Loucy (cell line): ENCODE measurements around the gene ELP2.

Source experiments
- H2AFZ ChIP-seq: fragments of 200-600 bp; sonication (generic); 2 replicates; pipeline ENCODE4 v1.6.0; 2016; ENCODE audit warnings: antibody characterized with exemption, mild to moderate bottlenecking, low read length, moderate library complexity
- H3F3A ChIP-seq: fragments of 200-600 bp; 2 replicates; pipeline ENCODE4 v1.6.0; 2016; ENCODE audit warnings: antibody characterized with exemption, low read depth, mild to moderate bottlenecking
- H3K27me3 ChIP-seq: fragments of 200-600 bp; sonication (generic); 2 replicates; pipeline ENCODE4 v1.6.1; 2014; ENCODE audit warnings: low read length, mild to moderate bottlenecking; ENCODE audit not compliant: insufficient read depth, poor library complexity, severe bottlenecking
- H3K36me3 ChIP-seq: fragments of 200-600 bp; sonication (generic); 2 replicates; pipeline ENCODE4 v1.6.1; 2016; ENCODE audit warnings: low read length; ENCODE audit not compliant: insufficient read depth
- H3K4me1 ChIP-seq: fragments of 200-600 bp; sonication (generic); 2 replicates; pipeline ENCODE4 v1.5.1; 2014; ENCODE audit warnings: low read length, mild to moderate bottlenecking; ENCODE audit not compliant: insufficient read depth, poor library complexity, severe bottlenecking
- H3K4me2 ChIP-seq: fragments of 200-600 bp; sonication (generic); 2 replicates; pipeline ENCODE4 v1.6.0; 2014; ENCODE audit warnings: antibody characterized with exemption, low read length, low read depth, mild to moderate bottlenecking; ENCODE audit not compliant: poor library complexity, severe bottlenecking
- H3K4me3 ChIP-seq: fragments of 200-600 bp; sonication (generic); 2 replicates; pipeline ENCODE4 v1.5.1; 2014; ENCODE audit warnings: low read length, mild to moderate bottlenecking, mixed read lengths; ENCODE audit not compliant: poor library complexity, severe bottlenecking
- H3K79me2 ChIP-seq: fragments of 200-600 bp; sonication (generic); 2 replicates; pipeline ENCODE4 v1.6.1; 2014; ENCODE audit warnings: low read length; ENCODE audit not compliant: insufficient read depth
- H3K9ac ChIP-seq: fragments of 200-600 bp; sonication (generic); 2 replicates; pipeline ENCODE4 v1.6.0; 2014; ENCODE audit warnings: mild to moderate bottlenecking, low read depth, low read length, moderate library complexity; ENCODE audit not compliant: poor library complexity, severe bottlenecking
- H3K9me2 ChIP-seq: fragments of 200-600 bp; sonication (generic); replicated peaks from 2 replicates; pipeline ENCODE4 v1.6.1; 2016; ENCODE audit warnings: low read depth, low read length, mixed read lengths
- H3K9me3 ChIP-seq: fragments of 200-600 bp; sonication (generic); 2 replicates; pipeline ENCODE4 v1.6.1; 2014; ENCODE audit warnings: mild to moderate bottlenecking, antibody characterized with exemption, low read length, low read depth; ENCODE audit not compliant: insufficient read depth
- H4K20me1 ChIP-seq: fragments of 200-600 bp; sonication (generic); 2 replicates; pipeline ENCODE4 v1.6.0; 2014; ENCODE audit warnings: antibody characterized with exemption, low read length, mild to moderate bottlenecking; ENCODE audit not compliant: insufficient read depth, poor library complexity, severe bottlenecking
- EZH2phosphoT487 ChIP-seq: fragments of 200-600 bp; IDR thresholded peaks from 2 replicates; pipeline ENCODE4 v1.6.1; 2018; ENCODE audit warnings: antibody characterized with exemption, mild to moderate bottlenecking, moderate library complexity, borderline replicate concordance
- TF ChIP-seq, protein P1 (sequence below): fragments of 200-600 bp; sonication (generic); conservative IDR thresholded peaks from 2 replicates; pipeline ENCODE4 v1.5.1; 2014; ENCODE audit warnings: mild to moderate bottlenecking, antibody characterized with exemption, low read length

The ELP2 gene

DNA sequence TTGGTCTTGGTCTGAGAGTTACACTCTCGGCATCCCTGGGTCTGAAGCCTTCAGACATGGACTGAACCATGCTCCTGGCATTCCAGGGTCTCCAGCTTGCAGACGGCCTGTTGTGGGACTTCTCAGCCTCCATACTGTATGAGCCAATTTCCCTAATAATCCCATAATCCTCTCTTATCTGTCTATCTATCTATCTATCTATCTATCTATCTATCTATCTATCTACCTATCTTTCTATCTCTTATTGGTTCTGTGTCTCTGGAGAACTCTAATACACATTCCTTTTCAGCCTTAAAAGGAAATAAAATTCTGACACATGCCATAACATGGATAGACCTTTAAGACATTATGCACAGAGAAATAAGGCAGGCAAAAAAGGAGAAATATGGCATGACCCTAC lies 24.9 kb upstream of the ELP2 start:
- Histone ChIP-seq H3K9me2 (no peaks in the 10 kb centered on the region), H3K4me3 (no peak overlapping the region), H3K9ac (no peak overlapping the region), H3K27me3 (no peaks in the 10 kb centered on the region), H3F3A (no peaks in the 10 kb centered on the region), H4K20me1 (no peaks in the 10 kb centered on the region), H3K9me3 (peaks cover 7% of the 10 kb centered on the region; the same call in 1 of the 2 replicates), H3K4me1 (no peaks in the 10 kb centered on the region), H3K36me3 (peaks cover 15% of the 10 kb centered on the region; the same call in 1 of the 2 replicates), H3K79me2 (no peaks in the 10 kb centered on the region), H3K4me2 (no peak overlapping the region), H2AFZ (no peak overlapping the region)
- no peak for TF ChIP-seq EZH2phosphoT487
- TF ChIP-seq, protein P1, sequence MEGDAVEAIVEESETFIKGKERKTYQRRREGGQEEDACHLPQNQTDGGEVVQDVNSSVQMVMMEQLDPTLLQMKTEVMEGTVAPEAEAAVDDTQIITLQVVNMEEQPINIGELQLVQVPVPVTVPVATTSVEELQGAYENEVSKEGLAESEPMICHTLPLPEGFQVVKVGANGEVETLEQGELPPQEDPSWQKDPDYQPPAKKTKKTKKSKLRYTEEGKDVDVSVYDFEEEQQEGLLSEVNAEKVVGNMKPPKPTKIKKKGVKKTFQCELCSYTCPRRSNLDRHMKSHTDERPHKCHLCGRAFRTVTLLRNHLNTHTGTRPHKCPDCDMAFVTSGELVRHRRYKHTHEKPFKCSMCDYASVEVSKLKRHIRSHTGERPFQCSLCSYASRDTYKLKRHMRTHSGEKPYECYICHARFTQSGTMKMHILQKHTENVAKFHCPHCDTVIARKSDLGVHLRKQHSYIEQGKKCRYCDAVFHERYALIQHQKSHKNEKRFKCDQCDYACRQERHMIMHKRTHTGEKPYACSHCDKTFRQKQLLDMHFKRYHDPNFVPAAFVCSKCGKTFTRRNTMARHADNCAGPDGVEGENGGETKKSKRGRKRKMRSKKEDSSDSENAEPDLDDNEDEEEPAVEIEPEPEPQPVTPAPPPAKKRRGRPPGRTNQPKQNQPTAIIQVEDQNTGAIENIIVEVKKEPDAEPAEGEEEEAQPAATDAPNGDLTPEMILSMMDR, result no peak

DNA sequence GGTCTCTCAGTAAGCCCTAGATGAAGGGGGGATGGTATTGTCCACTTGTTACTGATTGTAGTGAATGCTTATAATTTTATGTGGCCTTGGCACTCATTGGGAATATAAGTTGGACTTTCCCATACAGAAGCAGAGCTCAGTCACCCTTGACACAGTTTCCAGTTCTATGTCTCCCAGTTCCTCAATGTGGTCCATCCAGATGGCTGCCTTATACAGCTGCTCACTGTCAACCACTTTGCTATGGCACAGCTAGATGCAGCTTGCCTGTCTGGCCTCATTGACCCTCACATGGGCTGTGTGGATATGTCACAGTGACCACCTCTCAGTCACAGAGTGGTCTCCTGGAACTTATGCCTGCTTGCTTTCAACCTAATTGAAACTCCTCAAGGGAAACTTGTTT lies 22.2 kb upstream of the ELP2 start:
- peaks cover 35% of the 10 kb centered on the region; the same call in 1 of the 2 replicates for H3K36me3 ChIP-seq
- H2AFZ ChIP-seq, result no peak overlapping the region
- no peaks in the 10 kb centered on the region for H3K9me2 ChIP-seq
- no peaks in the 10 kb centered on the region for H3K27me3 ChIP-seq
- H3K4me1 ChIP-seq, result no peaks in the 10 kb centered on the region
- no peaks in the 10 kb centered on the region for H3K9me3 ChIP-seq
- TF ChIP-seq EZH2phosphoT487, result no peak
- TF ChIP-seq, protein P1, result no peak
- H3K4me2 ChIP-seq, result no peak overlapping the region
- no peaks in the 10 kb centered on the region for H3K79me2 ChIP-seq
- H3F3A ChIP-seq, result no peaks in the 10 kb centered on the region
- H4K20me1 ChIP-seq, result no peaks in the 10 kb centered on the region
- H3K4me3 ChIP-seq, result no peak overlapping the region
- no peak overlapping the region for H3K9ac ChIP-seq

DNA sequence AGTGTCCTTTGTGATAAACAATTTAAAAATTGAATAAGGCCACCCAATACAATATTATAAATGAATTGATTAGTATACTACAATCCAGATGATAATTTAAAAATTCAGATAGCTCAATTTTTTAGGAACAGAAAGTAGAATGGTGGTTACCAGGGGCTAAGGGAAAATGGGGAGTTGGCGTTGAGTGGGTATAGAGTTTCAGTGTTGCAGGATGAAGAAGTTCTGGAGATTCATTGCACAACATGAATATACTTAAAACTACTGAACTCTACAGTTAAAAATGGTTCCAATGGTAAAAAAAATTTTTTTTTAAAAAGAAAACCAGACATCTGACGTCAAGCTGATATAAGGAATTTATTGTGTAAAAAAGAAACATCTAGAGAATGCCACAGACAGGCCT lies 21.5 kb upstream of the ELP2 start:
- Histone ChIP-seq H3K9me3 (no peaks in the 10 kb centered on the region), H4K20me1 (no peaks in the 10 kb centered on the region), H3K27me3 (no peaks in the 10 kb centered on the region), H3K36me3 (peaks cover 41% of the 10 kb centered on the region; the same call in 1 of the 2 replicates), H3K4me3 (no peak overlapping the region), H2AFZ (no peak overlapping the region), H3K9ac (no peak overlapping the region), H3K4me2 (no peak overlapping the region), H3K9me2 (no peaks in the 10 kb centered on the region), H3K4me1 (no peaks in the 10 kb centered on the region), H3K79me2 (no peaks in the 10 kb centered on the region), H3F3A (no peaks in the 10 kb centered on the region)
- TF ChIP-seq, protein P1, result no peak
- no peak for TF ChIP-seq EZH2phosphoT487
